GM19023 (cell line): Measurements from ENCODE around the gene DLX6.
"Not testable (repeated sequence)": the region's sequence is repeated elsewhere in the genome, so short reads cannot be mapped to it uniquely, and the experiment has no call there.

ENCODE experiments used
- ATAC-seq: cut with Tn5 transposase; IDR thresholded peaks from one replicate; pipeline ENCODE4 v1.9.1; 2021; ENCODE audit warnings: mild to moderate bottlenecking, moderate library complexity; ENCODE audit not compliant: unreplicated experiment

The DLX6 gene

DNA sequence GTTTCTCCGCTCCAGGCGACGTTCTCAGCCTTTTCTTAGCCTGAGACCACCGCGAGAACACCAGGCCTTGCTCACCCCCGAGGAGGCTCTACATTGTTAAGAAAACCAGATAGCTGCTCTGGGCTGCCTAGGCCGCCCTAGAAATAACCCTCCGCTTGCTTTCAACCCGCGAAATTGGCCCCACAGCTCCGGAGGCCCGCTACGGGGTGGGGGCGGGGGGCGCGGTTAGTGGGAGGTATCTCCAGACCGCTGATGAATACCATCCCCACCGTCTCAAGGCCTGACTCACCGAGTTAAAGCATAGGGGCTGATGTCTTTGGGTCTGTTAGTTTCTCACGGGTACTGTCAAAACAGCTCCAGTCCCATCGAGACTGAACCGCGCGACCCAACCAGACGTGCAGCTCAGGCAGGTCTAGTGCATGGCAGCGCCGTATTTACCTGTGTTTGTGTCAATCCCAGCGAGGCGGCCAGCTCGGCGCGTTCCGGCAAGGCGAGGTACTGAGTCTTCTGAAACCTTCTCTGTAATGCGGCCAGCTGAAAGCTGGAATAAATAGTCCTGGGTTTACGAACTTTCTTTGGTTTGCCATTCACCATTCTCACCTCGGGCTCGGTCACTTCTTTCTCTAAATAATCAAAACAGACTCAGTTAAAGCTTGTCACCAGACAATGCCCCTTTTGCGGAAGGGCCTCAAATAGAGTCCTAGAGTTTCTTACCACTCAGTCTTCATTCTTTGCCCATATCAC is 16.6 kb downstream of the DLX6 start:
- ATAC-seq = no peak

GRCh38 chr7:97022491-97023306 is 17.3 kb downstream of the DLX6 start:
- no peak for ATAC-seq

DNA sequence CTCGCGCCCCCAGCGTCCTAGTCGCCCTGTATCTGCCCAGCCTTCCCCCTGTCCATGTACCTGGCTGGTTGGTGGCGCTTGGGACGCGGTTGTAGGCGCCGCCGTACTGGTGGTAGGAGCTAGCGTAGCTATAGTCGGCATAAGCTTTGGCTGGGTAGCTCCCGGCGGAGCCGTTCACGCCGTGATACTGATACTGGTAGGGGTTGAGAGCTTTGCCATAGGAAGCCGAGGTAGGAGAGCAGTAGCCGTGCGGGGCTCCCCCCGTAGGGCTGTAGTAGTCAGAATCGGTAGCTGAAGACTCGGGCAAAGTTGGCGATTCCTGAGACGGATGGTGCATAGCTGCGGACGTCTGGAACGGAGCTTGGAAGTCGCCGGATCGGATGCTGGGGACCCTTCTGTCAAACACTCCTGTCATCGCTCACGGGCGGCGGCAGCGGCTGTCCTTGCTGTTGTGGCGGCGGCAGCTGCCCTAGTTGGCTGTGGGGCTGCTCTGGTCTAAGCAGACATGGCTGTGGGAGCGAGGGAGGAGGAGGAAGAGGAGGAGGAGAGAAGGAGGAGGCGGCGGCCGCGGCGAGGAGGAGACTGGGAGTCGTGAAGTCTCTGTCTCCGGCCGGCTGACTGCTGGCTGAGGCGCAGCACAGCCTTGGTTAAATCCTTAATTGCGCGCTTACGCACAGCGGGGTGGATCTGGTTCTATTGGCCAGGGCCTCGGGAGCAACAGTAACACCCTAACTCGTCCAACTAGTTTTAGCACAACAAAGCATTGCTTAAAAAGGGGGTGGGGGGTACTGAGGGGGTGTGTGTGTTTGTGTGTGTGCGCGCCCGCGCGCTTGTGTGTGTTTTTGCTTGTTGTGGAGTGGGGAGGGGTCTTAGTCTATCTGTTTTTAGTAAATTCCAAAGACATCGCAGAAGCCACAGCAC is 19.1 kb downstream of the DLX6 start, which contains the start of gene DLX5:
Gene DLX5 (minus strand): TSS at position 623 of the 921 bp plus-strand sequence. CDS start 208 bp downstream, at position 415.
- no peak for ATAC-seq

GRCh38 chr7:97025130-97025499 is 19.8 kb downstream of the DLX6 start:
- no peak for ATAC-seq

- ATAC-seq = no peak
These were observed 20.8 kb downstream of the DLX6 start for GRCh38 chr7:97025983-97026714.

- ATAC-seq = peak; percentile 10
These were observed 21.5 kb downstream of the DLX6 start for GRCh38 chr7:97026715-97027426.

GRCh38 chr7:97027427-97028234 is 22.3 kb downstream of the DLX6 start:
- ATAC-seq = peak; percentile 94

DNA sequence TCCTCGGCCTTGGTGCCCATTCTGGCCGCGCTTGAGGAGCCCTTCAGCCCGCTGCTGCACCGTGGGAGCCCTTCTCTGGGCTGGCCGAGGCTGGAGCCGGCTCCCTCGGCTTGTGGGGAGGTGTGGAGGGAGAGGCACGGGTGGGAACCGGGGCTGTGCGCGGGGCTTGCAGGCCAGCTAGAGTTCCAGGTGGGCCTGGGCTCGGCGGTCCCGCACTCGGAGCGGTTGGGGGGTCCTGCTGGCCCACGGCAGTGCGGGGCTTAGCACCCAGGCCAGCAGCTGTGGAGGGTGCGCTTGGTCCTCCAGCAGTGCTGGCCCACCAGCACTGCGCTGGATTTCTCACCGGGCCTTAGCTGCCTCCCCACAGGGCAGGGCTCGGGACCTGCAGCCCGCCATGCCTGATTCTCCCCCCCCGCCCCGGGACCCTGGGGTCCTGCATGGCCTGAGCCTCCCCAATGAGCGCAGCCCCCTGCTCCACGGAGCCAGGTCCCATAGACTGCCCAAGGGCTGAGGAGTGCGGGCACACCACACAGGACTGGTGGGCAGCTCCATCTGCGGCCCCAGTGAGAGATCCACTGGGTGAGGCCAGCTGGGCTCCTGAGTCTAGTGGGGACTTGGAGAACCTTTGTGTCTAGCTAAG is 29.0 kb downstream of the DLX6 start:
- ATAC-seq = not testable (repeated sequence)

- ATAC-seq = no peak
These were observed 34.2 kb downstream of the DLX6 start for GRCh38 chr7:97039374-97040065.

DNA sequence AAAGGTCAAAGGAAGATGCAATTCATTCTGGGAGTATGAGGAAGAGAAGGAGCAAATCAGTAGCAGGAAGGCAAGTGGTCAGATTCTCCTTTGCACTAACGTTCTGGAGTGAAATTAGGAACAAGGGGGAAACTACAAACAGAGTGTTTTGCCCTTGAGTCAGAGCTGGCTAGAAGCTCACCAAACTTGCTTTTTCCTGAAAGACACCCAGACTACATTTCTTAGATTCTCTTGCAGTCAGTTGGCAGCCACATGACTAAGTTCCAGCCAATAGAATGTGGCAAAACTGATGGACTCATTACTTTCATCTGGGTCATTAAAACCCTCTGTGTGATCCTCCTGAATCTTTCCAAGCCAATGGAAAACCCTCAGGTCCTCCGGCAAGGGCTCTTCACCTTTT is 37.9 kb downstream of the DLX6 start:
- no peak for ATAC-seq
